Naive thymus-derived CD8-positive, alpha-beta T cell (primary cell): ENCODE measurements around the gene CACNA1I. TPM values are rescaled to one million over a fixed set of nuclear protein-coding genes. Genes with fewer than 3 reads are reported as not detected.

Experiments used
- ATAC-seq, 2 donors: fragments of 150-1000 bp; cut with Tn5 transposase in 1 of 2; sonication (Bioruptor Pico), chemical (Tn5 transposase) in 1 of 2; 1 replicate in 1 of 2; 2 replicates in 1 of 2; pipeline ENCODE4 v1.10.0; 2021; ENCODE audit warnings: mild to moderate bottlenecking in 2 of 2, moderate library complexity in 2 of 2
- POLR2A ChIA-PET: fragments of 350-600 bp; sonication (Branson Sonifier 250); formaldehyde crosslinking; loops from one replicate; lab custom pipeline; 2021; ENCODE audit warnings: antibody characterized with exemption; lab: Charles Lee
- DNase-seq, 10 donors: peaks; one replicate each; pipeline versions ENCODE4 v3.0.0 to v3.0.0-alpha.2; 2020 to 2022
- H3K27ac Mint-ChIP-seq, 10 donors: one replicate each; pipeline ENCODE4 v1.8.0; 2020 to 2022; ENCODE audit warnings: mild to moderate bottlenecking in 10 of 10, mixed read lengths in 10 of 10, moderate library complexity in 4 of 10, inconsistent platforms in 1 of 10
- H3K27me3 Mint-ChIP-seq, 5 donors: one replicate each; pipeline ENCODE4 v1.8.0; 2021 to 2022; ENCODE audit warnings: mixed read lengths in 5 of 5
- H3K36me3 Mint-ChIP-seq, 3 donors: one replicate each; pipeline ENCODE4 v1.8.0; 2020 to 2022; ENCODE audit warnings: mixed read lengths in 3 of 3, mild to moderate bottlenecking in 2 of 3, inconsistent platforms in 1 of 3
- H3K4me1 Mint-ChIP-seq, 4 donors: one replicate each; pipeline ENCODE4 v1.8.0; 2021 to 2022; ENCODE audit warnings: mixed read lengths in 4 of 4
- H3K4me3 Mint-ChIP-seq, 10 donors: one replicate each; pipeline ENCODE4 v1.8.0; 2020 to 2022; ENCODE audit warnings: mild to moderate bottlenecking in 10 of 10, mixed read lengths in 10 of 10, moderate library complexity in 6 of 10, inconsistent platforms in 1 of 10
- H3K9me3 Mint-ChIP-seq, 9 donors: one replicate each; pipeline ENCODE4 v1.8.0; 2020 to 2022; ENCODE audit warnings: mixed read lengths in 9 of 9, mild to moderate bottlenecking in 3 of 9, inconsistent platforms in 1 of 9, moderate library complexity in 1 of 9
- polyA plus RNA-seq, 3 donors: library from polyadenylated mRNA; unstranded; fragments of 300-500 nt; fragmentation: Illumina TruSeq; gene quantifications; one replicate each; pipeline ENCODE4 v1.2.3, GENCODE V29; 2021
- total RNA-seq, 8 experiments: library from RNA in 2 of 8; stranded (reverse) in 2 of 8; gene quantifications; one replicate each; pipeline ENCODE4 v1.2.3 and lab custom pipeline; 2021 to 2026

Gene CACNA1I
- total and polyA plus RNA-seq, 5 experiments from 2014 or later, result 0.04 to 14.9 (median 0.33) TPM

GRCh38 chr22:39649500-39650089 is 79.0 kb downstream of the CACNA1I start:
- no peak for ATAC-seq
- H3K27me3 Mint-ChIP-seq, result peaks cover 0 to 1% (median 0%) of the 10 kb centered on the region in 5 donors
- peaks cover 0 to 2% (median 2%) of the 10 kb centered on the region in 4 donors for H3K4me1 Mint-ChIP-seq
- DNase-seq, result no peak
- no peaks in the 10 kb centered on the region for H3K9me3 Mint-ChIP-seq
- no peak overlapping the region for H3K4me3 Mint-ChIP-seq
- H3K27ac Mint-ChIP-seq, result no peak overlapping the region
- H3K36me3 Mint-ChIP-seq, result no peaks in the 10 kb centered on the region
- POLR2A ChIA-PET, result no interaction called here

- Mint-ChIP-seq H3K9me3 (no peaks in the 10 kb centered on the region), H3K36me3 (no peaks in the 10 kb centered on the region), H3K4me3 (no peak overlapping the region), H3K27me3 (peaks cover 0 to 5% (median 0%) of the 10 kb centered on the region in 5 donors), H3K4me1 (peaks cover 0 to 10% (median 5%) of the 10 kb centered on the region in 4 donors), H3K27ac (peak overlapping the region in 1 of 10 donors; percentile 6)
- POLR2A ChIA-PET, result interaction anchor here (0.6 to 1.2 kb wide), 3 partner anchors 10 to 142 kb away, joined by 3 to 10 read pairs (median 5); no protein-coding TSS in a partner anchor
- no peak for DNase-seq
- no peak for ATAC-seq
Measured at GRCh38 chr22:39651053-39651996, 80.8 kb downstream of the CACNA1I start.

GRCh38 chr22:39652990-39653786 is 82.6 kb downstream of the CACNA1I start:
- H3K9me3 Mint-ChIP-seq, result no peaks in the 10 kb centered on the region
- H3K4me3 Mint-ChIP-seq, result no peak overlapping the region
- no peak overlapping the region for H3K27ac Mint-ChIP-seq
- no peak for DNase-seq
- no peaks in the 10 kb centered on the region for H3K36me3 Mint-ChIP-seq
- peaks cover 7 to 28% (median 20%) of the 10 kb centered on the region in 4 donors for H3K4me1 Mint-ChIP-seq
- H3K27me3 Mint-ChIP-seq, result peaks cover 0 to 5% (median 0%) of the 10 kb centered on the region in 5 donors
- no peak for ATAC-seq
- POLR2A ChIA-PET, result no interaction called here

- Mint-ChIP-seq H3K27ac (peak overlapping the region in 1 of 10 donors; percentile 17), H3K4me1 (peaks cover 12 to 34% (median 26%) of the 10 kb centered on the region in 4 donors), H3K4me3 (no peak overlapping the region), H3K27me3 (peaks cover 0 to 5% (median 0%) of the 10 kb centered on the region in 5 donors), H3K36me3 (no peaks in the 10 kb centered on the region), H3K9me3 (no peaks in the 10 kb centered on the region)
- no peak for ATAC-seq
- no peak for DNase-seq
- POLR2A ChIA-PET, result no interaction called here
Measured at GRCh38 chr22:39653787-39654077, 83.2 kb downstream of the CACNA1I start.

GRCh38 chr22:39654131-39654926 is 83.8 kb downstream of the CACNA1I start:
- H3K27ac Mint-ChIP-seq, result peak overlapping the region in 3 of 10 donors; percentile 19 to 73 (median 31)
- H3K27me3 Mint-ChIP-seq, result peaks cover 0 to 5% (median 0%) of the 10 kb centered on the region in 5 donors
- H3K36me3 Mint-ChIP-seq, result no peaks in the 10 kb centered on the region
- POLR2A ChIA-PET, result no interaction called here
- DNase-seq (no peak), ATAC-seq (no peak)
- H3K9me3 Mint-ChIP-seq, result no peaks in the 10 kb centered on the region
- no peak overlapping the region for H3K4me3 Mint-ChIP-seq
- peaks cover 14 to 38% (median 31%) of the 10 kb centered on the region in 4 donors for H3K4me1 Mint-ChIP-seq

GRCh38 chr22:39655004-39655579 is 84.5 kb downstream of the CACNA1I start:
- no peaks in the 10 kb centered on the region for H3K36me3 Mint-ChIP-seq
- no peak overlapping the region for H3K4me3 Mint-ChIP-seq
- ATAC-seq (no peak), DNase-seq (no peak)
- POLR2A ChIA-PET, result interaction anchor here (1.5 kb wide), 1 partner anchor 9 kb away, joined by 3 read pairs; no protein-coding TSS in a partner anchor
- peaks cover 0 to 5% (median 0%) of the 10 kb centered on the region in 5 donors for H3K27me3 Mint-ChIP-seq
- H3K9me3 Mint-ChIP-seq, result no peaks in the 10 kb centered on the region
- H3K4me1 Mint-ChIP-seq, result peaks cover 17 to 46% (median 38%) of the 10 kb centered on the region in 4 donors
- peak overlapping the region in 3 of 10 donors; percentile 43 to 73 (median 61) for H3K27ac Mint-ChIP-seq

- Mint-ChIP-seq H3K27me3 (peaks cover 0 to 5% (median 0%) of the 10 kb centered on the region in 5 donors), H3K4me3 (no peak overlapping the region), H3K36me3 (no peaks in the 10 kb centered on the region), H3K9me3 (no peaks in the 10 kb centered on the region), H3K4me1 (peaks cover 17 to 53% (median 43%) of the 10 kb centered on the region in 4 donors), H3K27ac (peak overlapping the region in 4 of 10 donors; percentile 48 to 84 (median 58))
- POLR2A ChIA-PET, result interaction anchor here (0.6 to 1.5 kb wide), 2 partner anchors 10 to 271 kb away, joined by 3 read pairs; no protein-coding TSS in a partner anchor
- DNase-seq (no peak), ATAC-seq (no peak)
Measured at GRCh38 chr22:39655831-39656230, 85.3 kb downstream of the CACNA1I start.

GRCh38 chr22:39656495-39657490 is 86.2 kb downstream of the CACNA1I start:
- Mint-ChIP-seq H3K4me3 (peak overlapping the region in 2 of 10 donors; percentile 26 to 48), H3K36me3 (no peaks in the 10 kb centered on the region), H3K9me3 (no peaks in the 10 kb centered on the region), H3K27me3 (peaks cover 0 to 10% (median 0%) of the 10 kb centered on the region in 5 donors), H3K27ac (peak overlapping the region in 7 of 10 donors; percentile 41 to 88 (median 74)), H3K4me1 (peaks cover 23 to 61% (median 50%) of the 10 kb centered on the region in 4 donors)
- no peak for DNase-seq
- no peak for ATAC-seq
- POLR2A ChIA-PET, result interaction anchor here (0.5 to 0.9 kb wide), 2 partner anchors 49 to 51 kb away, joined by 3 to 4 read pairs; no protein-coding TSS in a partner anchor

GRCh38 chr22:39658367-39658766 is 87.8 kb downstream of the CACNA1I start:
- no peaks in the 10 kb centered on the region for H3K36me3 Mint-ChIP-seq
- H3K27me3 Mint-ChIP-seq, result peaks cover 0 to 16% (median 9%) of the 10 kb centered on the region in 5 donors
- H3K4me1 Mint-ChIP-seq, result peaks cover 30 to 76% (median 60%) of the 10 kb centered on the region in 4 donors
- H3K27ac Mint-ChIP-seq, result peak overlapping the region; percentile 52 to 93 (median 86)
- peak overlapping the region; percentile 53 to 83 (median 75) for H3K4me3 Mint-ChIP-seq
- ATAC-seq (peak; percentile 37 to 66), DNase-seq (peak in 7 of 10 donors; percentile 14 to 68 (median 43))
- POLR2A ChIA-PET, result interaction anchor here (1.0 kb wide), 1 partner anchor 632 kb away, joined by 3 read pairs; no protein-coding TSS in a partner anchor
- no peaks in the 10 kb centered on the region for H3K9me3 Mint-ChIP-seq

- no peaks in the 10 kb centered on the region for H3K36me3 Mint-ChIP-seq
- DNase-seq, result no peak
- no peak for ATAC-seq
- H3K4me1 Mint-ChIP-seq, result peaks cover 31 to 81% (median 62%) of the 10 kb centered on the region in 4 donors
- peak overlapping the region; percentile 52 to 93 (median 86) for H3K27ac Mint-ChIP-seq
- peaks cover 0 to 17% (median 10%) of the 10 kb centered on the region in 5 donors for H3K27me3 Mint-ChIP-seq
- peak overlapping the region; percentile 53 to 83 (median 75) for H3K4me3 Mint-ChIP-seq
- POLR2A ChIA-PET, result interaction anchor here (1.0 kb wide), 1 partner anchor 631 kb away, joined by 3 read pairs; no protein-coding TSS in a partner anchor
- no peaks in the 10 kb centered on the region for H3K9me3 Mint-ChIP-seq
Measured at GRCh38 chr22:39658806-39659463, 88.4 kb downstream of the CACNA1I start.
